CD4-positive, alpha-beta T cell treated with Interleukin-4 for 4 hours (primary cell): ENCODE measurements around the gene ADGRL3.
"Not testable (repeated sequence)": the region's sequence is repeated elsewhere in the genome, so short reads cannot be mapped to it uniquely, and the experiment has no call there.

Experiments
- DNase-seq: peaks from one replicate; pipeline ENCODE4 v3.0.0-alpha.2; 2020

Gene ADGRL3

DNA sequence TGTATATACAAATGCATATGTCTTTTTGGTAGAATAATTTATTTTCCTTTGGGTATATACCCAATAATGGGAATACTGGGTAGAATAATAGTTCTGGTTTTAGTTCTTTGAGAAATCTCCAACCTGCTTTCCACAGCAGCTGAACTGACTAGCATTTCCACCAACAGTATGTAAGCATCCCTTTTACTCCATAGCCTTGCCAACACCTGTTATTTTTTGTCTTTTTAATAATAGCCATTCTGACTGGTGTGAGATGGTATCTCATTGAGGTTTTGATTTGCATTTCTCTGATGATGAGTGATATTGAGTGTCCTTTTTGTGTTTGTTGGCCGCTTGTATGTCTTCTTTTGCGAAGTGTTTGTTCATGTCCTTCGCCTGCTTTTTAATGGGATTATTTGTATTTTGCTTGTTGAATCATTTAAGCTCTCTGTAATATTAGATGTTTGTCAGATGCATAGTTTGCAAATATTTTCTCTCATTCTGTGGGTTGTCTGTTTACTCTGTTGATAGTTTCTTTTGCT is 309.7 kb downstream of the ADGRL3 start:
- DNase-seq = not testable (repeated sequence)

GRCh38 chr4:61511716-61512488 is 311.8 kb downstream of the ADGRL3 start:
- DNase-seq = no peak

DNA sequence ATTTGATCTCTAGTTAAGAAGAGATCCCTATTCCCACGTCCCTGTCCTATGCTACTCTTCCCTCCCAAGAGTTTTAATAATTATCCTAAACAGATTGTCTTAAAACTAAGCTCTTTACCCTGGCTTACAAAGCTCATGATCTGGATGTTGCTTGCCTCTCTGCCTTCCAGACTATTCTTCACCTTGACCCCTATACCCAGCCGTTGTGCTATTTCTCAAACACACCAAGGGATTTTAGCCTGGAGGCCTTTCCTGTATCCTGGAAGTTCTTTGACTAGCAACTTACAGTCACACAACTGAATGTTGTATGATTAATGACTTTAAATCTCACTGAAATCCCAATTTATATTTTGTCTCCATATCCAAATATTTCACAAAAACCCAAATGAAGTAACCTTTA is 314.9 kb downstream of the ADGRL3 start:
- DNase-seq = no peak

GRCh38 chr4:61517144-61517543 is 317.0 kb downstream of the ADGRL3 start:
- DNase-seq = no peak

GRCh38 chr4:61520166-61520565 is 320.0 kb downstream of the ADGRL3 start:
- DNase-seq = no peak

- DNase-seq = no peak
Observed at GRCh38 chr4:61520681-61521160, 320.6 kb downstream of the ADGRL3 start.

- no peak for DNase-seq
Observed at GRCh38 chr4:61521451-61521850, 321.3 kb downstream of the ADGRL3 start.

DNA sequence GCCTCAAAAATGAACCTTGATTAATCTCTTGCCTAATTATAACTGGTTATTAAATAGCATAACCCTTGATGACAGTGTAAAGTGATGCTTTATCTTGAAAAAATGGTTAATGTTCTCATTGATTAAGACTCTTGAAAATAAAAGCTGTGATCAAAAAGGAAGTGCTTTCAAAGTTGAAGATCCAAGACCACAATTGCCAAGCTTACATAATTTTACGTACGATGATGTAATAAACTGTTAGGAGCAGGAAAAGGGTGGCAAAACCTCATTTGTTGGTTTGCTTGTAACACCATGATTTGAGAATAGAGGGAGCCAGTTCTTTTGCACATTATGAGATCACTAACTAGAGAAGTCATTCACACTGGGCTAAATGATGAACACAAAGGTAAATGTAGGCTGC is 322.2 kb downstream of the ADGRL3 start:
- no peak for DNase-seq

DNA sequence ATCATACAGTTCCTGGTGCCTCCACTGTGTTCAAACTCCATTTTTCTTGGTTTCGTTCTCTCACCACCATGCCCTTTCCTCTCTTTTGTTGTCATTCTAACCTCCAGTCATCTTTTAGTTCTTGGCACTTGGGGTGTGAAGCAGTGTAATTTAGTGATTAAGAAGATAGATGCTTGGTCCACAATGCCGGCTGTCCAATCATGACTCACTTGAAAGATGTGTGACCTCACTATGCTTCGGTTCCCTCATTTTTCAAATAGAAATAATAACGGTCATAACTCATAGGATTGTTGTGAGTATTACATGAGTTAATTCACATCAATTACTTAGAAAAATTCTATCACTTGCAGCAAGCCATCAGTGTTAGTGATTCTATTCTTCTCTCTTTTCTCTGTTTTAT is 327.8 kb downstream of the ADGRL3 start:
- no peak for DNase-seq

- DNase-seq = no peak
Observed at GRCh38 chr4:61528595-61528994, 328.5 kb downstream of the ADGRL3 start.

GRCh38 chr4:61531188-61531587 is 331.1 kb downstream of the ADGRL3 start:
- no peak for DNase-seq

GRCh38 chr4:61532336-61533000 is 332.3 kb downstream of the ADGRL3 start:
- DNase-seq = no peak

DNA sequence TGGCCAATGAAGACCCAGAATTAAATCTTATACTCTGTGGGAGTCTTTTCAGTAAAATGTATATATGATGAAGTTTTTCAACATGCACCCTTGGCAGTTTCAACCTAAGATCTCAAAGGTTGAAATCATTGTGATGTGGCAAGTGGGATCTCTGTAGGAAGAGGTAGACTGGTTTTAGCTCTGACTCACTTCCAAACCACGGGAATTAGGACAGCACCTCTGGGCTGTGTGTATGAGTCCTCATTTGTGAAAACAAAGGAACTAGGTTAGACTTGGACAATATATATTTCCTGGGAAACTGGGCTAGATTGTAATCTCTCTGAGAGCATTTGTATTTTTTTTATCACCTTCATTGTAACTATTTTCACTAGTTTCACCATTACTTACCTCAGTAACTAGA is 333.0 kb downstream of the ADGRL3 start:
- no peak for DNase-seq

- no peak for DNase-seq
Observed at GRCh38 chr4:61540944-61541343, 340.8 kb downstream of the ADGRL3 start.

GRCh38 chr4:61541459-61541858 is 341.3 kb downstream of the ADGRL3 start:
- no peak for DNase-seq

DNA sequence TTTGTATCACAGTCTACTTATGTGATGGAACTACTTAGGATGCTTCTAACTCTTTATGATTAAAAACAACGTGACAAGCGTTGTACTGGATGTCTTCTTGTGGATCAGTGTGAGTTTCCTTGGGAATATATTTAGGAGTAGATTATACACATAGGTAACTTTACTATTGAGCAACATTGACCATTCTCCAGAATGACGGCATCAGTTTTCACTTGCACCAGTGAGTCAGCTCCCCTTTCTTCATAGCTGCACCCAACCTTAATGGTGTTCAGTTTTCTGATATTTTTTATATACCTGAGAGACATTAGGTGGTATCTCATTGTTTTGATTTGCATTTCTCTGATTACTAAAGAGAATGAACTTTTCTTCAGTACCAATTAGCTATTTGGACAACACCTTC is 343.9 kb downstream of the ADGRL3 start:
- no peak for DNase-seq

- no peak for DNase-seq
Observed at GRCh38 chr4:61545902-61546480, 345.9 kb downstream of the ADGRL3 start.

- no peak for DNase-seq
Observed at GRCh38 chr4:61549336-61549735, 349.2 kb downstream of the ADGRL3 start.

DNA sequence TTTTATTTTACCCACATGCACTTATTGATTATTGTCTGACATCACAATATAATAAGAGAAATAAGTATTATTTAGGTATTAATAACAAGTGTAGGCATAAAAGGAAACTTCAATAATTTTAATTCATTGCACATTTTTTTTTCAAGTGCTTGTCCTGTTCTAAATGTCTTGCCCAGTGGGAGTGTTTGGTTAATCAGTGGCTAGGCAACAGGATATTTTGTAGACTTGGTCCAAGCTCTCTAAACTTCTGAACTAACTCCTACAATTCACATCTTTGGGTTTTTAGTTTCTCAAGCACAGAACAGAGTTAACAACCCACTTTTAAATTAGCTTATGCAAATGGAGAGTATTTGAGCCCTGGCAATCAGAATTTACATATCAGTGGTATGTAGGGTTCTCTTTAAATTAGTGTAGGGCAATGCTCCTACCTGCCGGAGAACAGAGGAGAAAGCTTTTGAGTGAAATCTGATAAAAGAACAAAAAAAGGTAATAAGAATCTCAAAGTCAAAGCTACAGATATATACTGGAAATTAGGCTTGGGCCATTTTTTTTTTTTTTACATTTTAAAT is 353.5 kb downstream of the ADGRL3 start:
- DNase-seq = no peak

DNA sequence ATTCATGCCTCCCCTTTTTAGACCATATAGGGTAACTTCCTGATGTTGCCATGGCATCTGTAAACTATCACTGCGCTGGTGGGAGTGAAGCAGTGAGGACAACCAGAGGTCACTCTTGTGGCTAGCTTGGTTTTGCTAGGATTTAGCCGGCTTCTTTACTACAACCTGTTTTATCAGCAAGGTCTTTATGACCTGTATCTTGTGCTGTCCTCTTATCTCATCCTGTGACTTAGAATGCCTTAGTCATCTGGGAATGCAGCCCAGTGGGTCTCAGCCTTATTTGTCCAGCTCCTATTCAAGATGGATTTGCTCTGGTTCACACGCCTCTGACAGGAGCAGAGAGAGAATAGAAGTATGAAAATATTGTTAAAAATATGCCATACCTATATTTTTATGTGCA is 355.7 kb downstream of the ADGRL3 start:
- no peak for DNase-seq

DNA sequence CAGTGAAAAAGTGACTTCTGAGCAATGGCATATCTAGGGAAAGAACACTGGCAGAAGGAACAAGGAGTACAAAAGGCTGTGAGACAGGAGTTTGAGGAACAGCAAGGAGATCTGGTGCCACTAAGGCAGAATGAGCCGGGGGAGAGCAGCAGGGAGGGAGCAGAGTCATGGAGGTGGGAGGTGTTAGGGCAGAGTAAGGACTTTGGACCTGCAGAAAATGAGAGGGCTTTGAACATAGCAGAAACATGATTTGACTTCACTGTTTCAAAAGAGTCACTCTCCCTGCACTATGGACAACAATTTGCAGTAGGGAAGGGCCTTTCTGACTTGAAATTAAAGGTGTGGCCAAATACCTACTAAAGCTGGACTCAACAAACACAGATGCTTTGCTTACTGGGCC is 356.2 kb downstream of the ADGRL3 start:
- no peak for DNase-seq

DNA sequence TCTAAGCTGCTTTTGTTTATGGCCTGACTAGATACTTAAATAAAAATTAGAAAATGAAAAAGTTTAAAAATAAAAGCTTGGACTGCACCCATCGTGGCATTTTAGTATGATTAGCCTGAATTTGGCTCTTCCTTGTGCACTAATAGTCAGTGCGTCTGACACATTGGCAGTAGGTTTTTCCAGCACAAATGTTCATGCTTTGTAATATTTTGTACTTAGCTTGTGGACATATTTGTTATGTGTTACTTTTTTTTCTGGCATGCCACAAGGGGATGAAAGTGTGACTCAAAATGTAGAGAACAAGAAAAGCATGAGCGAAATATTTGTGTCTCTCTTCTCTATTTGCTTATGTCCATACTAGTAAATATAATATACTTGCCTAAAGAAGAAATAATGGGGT is 359.3 kb downstream of the ADGRL3 start:
- no peak for DNase-seq

DNA sequence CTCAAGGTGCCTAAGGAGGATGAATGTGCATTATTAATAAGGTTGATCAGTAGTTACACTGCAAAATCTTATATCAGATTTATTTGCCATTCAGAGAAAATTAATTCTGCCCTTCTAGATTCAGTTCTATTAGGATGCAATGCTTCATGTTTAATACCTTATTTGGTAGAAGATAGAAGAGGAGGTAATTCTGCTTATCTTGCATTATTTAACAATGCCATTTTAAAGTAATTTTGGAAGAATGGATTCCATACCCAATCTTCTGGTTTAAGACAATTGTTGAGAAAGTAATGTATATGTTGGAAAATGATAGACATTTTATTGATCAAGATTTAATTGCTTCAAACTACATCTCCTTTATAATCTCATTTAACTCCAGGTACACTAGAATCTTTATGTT is 360.9 kb downstream of the ADGRL3 start:
- DNase-seq = no peak
